ENCODE results near the gene EXO1.
"Not testable (repeated sequence)": the region's sequence is repeated elsewhere in the genome, so short reads cannot be mapped to it uniquely, and the experiment has no call there.

Gene EXO1

GRCh38 chr1:241847796-241848685 lies at the start of gene EXO1:
EXO1 (plus strand) TSS chr1:241848204; CDS start chr1:241850426, 2,222 bp downstream.
- DNase-seq, result peak; percentile 96

GRCh38 chr1:241799416-241799815 lies 48.6 kb upstream of the EXO1 start:
- DNase-seq, result no peak

GRCh38 chr1:241800640-241801039 lies 47.4 kb upstream of the EXO1 start:
- no peak for DNase-seq

- DNase-seq, result no peak
These were observed 45.1 kb upstream of the EXO1 start for GRCh38 chr1:241802863-241803262.

GRCh38 chr1:241804706-241805105 lies 43.3 kb upstream of the EXO1 start:
- not testable (repeated sequence) for DNase-seq

GRCh38 chr1:241808265-241808664 lies 39.7 kb upstream of the EXO1 start:
- DNase-seq, result no peak

GRCh38 chr1:241810769-241811405 lies 37.1 kb upstream of the EXO1 start:
- DNase-seq, result no peak

GRCh38 chr1:241813768-241814320 lies 34.2 kb upstream of the EXO1 start:
- no peak for DNase-seq

- DNase-seq, result no peak
These were observed 32.0 kb upstream of the EXO1 start for GRCh38 chr1:241816008-241816407.

- DNase-seq, result no peak
These were observed 30.6 kb upstream of the EXO1 start for GRCh38 chr1:241817331-241817792.

GRCh38 chr1:241817956-241818612 lies 29.9 kb upstream of the EXO1 start:
- no peak for DNase-seq

- DNase-seq, result no peak
These were observed 28.6 kb upstream of the EXO1 start for GRCh38 chr1:241819340-241819866.

- no peak for DNase-seq
These were observed 26.6 kb upstream of the EXO1 start for GRCh38 chr1:241821363-241821762.

GRCh38 chr1:241822846-241823245 lies 25.2 kb upstream of the EXO1 start:
- DNase-seq, result no peak

GRCh38 chr1:241823925-241824324 lies 24.1 kb upstream of the EXO1 start:
- DNase-seq, result no peak

GRCh38 chr1:241825581-241825980 lies 22.4 kb upstream of the EXO1 start:
- peak; percentile 28 for DNase-seq

- DNase-seq, result not testable (repeated sequence)
These were observed 21.4 kb upstream of the EXO1 start for GRCh38 chr1:241826613-241827012.

GRCh38 chr1:241827264-241827663 lies 20.7 kb upstream of the EXO1 start:
- DNase-seq, result no peak

GRCh38 chr1:241828463-241829021 lies 19.5 kb upstream of the EXO1 start:
- DNase-seq, result no peak

GRCh38 chr1:241829468-241829867 lies 18.5 kb upstream of the EXO1 start:
- DNase-seq, result no peak

- DNase-seq, result peak; percentile 62
These were observed 13.1 kb upstream of the EXO1 start for GRCh38 chr1:241834733-241835377.

- DNase-seq, result no peak
These were observed 11.1 kb upstream of the EXO1 start for GRCh38 chr1:241836941-241837340.
